ENCODE data around the gene CAND1.

DNA sequence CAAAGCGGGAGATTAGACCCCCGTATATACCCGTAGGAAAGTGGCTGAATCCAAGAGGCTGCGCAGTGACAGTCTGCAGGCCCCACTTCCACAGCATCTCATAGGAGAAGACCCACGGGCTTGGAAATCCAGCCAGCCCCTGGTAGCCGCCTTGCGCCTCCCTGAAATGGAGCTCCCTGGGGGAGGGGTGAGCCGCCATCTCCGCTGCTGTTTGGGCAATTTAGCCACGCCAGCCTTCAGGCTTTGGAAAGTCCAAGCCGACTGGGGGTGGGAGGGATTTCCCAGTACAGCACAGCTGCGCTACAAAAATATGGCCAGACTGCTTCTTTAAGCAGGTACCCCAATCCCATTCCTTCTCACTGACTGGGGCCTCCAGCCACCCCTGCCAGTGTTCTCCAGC lies 53.4 kb downstream of the CAND1 start:
- TF ChIP-seq POLR2A (IDR thresholded peaks at IDR 0.05): no peak
- TF ChIP-seq, protein P1, sequence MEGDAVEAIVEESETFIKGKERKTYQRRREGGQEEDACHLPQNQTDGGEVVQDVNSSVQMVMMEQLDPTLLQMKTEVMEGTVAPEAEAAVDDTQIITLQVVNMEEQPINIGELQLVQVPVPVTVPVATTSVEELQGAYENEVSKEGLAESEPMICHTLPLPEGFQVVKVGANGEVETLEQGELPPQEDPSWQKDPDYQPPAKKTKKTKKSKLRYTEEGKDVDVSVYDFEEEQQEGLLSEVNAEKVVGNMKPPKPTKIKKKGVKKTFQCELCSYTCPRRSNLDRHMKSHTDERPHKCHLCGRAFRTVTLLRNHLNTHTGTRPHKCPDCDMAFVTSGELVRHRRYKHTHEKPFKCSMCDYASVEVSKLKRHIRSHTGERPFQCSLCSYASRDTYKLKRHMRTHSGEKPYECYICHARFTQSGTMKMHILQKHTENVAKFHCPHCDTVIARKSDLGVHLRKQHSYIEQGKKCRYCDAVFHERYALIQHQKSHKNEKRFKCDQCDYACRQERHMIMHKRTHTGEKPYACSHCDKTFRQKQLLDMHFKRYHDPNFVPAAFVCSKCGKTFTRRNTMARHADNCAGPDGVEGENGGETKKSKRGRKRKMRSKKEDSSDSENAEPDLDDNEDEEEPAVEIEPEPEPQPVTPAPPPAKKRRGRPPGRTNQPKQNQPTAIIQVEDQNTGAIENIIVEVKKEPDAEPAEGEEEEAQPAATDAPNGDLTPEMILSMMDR (IDR thresholded peaks at IDR 0.05): no peak

All from Peyer's patch (tissue), 4 donors.